ENCODE data around the gene HEATR3.

Gene HEATR3

DNA sequence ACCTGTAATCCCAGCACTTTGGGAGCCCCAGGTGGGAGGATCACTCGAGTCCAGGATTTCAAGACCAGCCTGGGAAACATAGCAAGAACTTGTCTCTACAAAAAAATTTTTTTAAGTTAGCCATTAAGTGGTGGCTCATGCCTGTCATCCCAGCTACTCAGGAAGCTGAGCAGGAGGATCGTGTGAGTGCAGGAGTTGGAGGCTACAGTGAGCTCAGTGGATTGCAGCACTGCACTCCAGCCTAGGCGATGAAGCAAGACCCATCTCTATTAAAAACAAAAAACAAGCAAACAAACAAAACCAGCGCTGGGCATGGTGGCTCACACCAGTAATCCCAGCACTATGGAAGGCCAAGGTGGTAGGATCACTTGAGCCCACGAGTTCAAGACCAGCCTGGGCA, 38.0 kb downstream of the HEATR3 start:
- CTCF ChIA-PET = no interaction called here

GRCh38 chr16:50114357-50115129, 48.8 kb downstream of the HEATR3 start:
- POLR2A ChIA-PET (ENCODE audit: low non-redundant PET) = no interaction called here
- CTCF ChIA-PET = interaction anchor here (0.5 kb wide), 1 partner anchor 505 kb away, joined by 4 read pairs; no protein-coding TSS in a partner anchor

More for the DNA sequence above, 38.0 kb downstream of the HEATR3 start:
- POLR2A ChIA-PET (ENCODE audit: low non-redundant PET) = no interaction called here
- no peak for DNase-seq (ENCODE audit: low spot score)
- TF ChIP-seq, protein P1, sequence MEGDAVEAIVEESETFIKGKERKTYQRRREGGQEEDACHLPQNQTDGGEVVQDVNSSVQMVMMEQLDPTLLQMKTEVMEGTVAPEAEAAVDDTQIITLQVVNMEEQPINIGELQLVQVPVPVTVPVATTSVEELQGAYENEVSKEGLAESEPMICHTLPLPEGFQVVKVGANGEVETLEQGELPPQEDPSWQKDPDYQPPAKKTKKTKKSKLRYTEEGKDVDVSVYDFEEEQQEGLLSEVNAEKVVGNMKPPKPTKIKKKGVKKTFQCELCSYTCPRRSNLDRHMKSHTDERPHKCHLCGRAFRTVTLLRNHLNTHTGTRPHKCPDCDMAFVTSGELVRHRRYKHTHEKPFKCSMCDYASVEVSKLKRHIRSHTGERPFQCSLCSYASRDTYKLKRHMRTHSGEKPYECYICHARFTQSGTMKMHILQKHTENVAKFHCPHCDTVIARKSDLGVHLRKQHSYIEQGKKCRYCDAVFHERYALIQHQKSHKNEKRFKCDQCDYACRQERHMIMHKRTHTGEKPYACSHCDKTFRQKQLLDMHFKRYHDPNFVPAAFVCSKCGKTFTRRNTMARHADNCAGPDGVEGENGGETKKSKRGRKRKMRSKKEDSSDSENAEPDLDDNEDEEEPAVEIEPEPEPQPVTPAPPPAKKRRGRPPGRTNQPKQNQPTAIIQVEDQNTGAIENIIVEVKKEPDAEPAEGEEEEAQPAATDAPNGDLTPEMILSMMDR (conservative IDR thresholded peaks at IDR 0.05; ENCODE audit: low read depth) = no peak
- H3K27ac ChIP-seq = 0 out of 2 replicates have a peak overlapping the region, but pooled peaks have one; percentile 6

GRCh38 chr16:50120711-50121110, 54.9 kb downstream of the HEATR3 start:
- ChIA-PET CTCF (no interaction called here), POLR2A (ENCODE audit: low non-redundant PET) (no interaction called here)
- H3K27ac ChIP-seq = no peak overlapping the region
- DNase-seq (ENCODE audit: low spot score) = no peak
- TF ChIP-seq, protein P1 (conservative IDR thresholded peaks at IDR 0.05; ENCODE audit: low read depth) = no peak

More at GRCh38 chr16:50114357-50115129, 48.8 kb downstream of the HEATR3 start:
- peak; percentile 15 for DNase-seq (ENCODE audit: low spot score)
- TF ChIP-seq, protein P1 (conservative IDR thresholded peaks at IDR 0.05; ENCODE audit: low read depth) = no peak
- H3K27ac ChIP-seq = no peak overlapping the region

DNA sequence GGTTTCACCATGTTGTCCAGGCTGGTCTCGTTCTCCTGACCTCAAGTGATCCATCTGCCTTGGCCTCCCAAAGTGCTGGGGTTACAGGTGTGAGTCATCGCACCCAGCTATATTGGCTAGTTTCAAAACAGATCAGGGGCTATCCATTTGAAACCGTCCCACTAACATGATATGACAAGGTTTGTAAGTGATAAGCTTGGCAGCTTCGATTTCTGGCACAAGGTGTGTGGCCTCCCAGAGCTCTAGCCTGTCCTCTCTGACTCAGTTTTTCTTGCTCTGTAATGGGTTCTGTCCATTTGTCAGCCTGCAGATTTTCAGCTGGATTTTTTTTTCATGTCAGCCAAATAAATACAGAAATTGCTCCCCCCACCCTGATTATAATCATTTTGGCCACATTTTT, 55.5 kb downstream of the HEATR3 start:
- H3K27ac ChIP-seq = no peak overlapping the region
- DNase-seq (ENCODE audit: low spot score) = no peak
- CTCF ChIA-PET = no interaction called here
- TF ChIP-seq, protein P1 (conservative IDR thresholded peaks at IDR 0.05; ENCODE audit: low read depth) = no peak
- POLR2A ChIA-PET (ENCODE audit: low non-redundant PET) = no interaction called here

- no peak overlapping the region for H3K27ac ChIP-seq
- ChIA-PET POLR2A (ENCODE audit: low non-redundant PET) (no interaction called here), CTCF (no interaction called here)
- TF ChIP-seq, protein P1 (conservative IDR thresholded peaks at IDR 0.05; ENCODE audit: low read depth) = no peak
- no peak for DNase-seq (ENCODE audit: low spot score)
Measured at GRCh38 chr16:50121721-50122445, 56.1 kb downstream of the HEATR3 start.

- TF ChIP-seq, protein P1 (conservative IDR thresholded peaks at IDR 0.05; ENCODE audit: low read depth) = no peak
- POLR2A ChIA-PET (ENCODE audit: low non-redundant PET) = no interaction called here
- DNase-seq (ENCODE audit: low spot score) = no peak
- CTCF ChIA-PET = interaction anchor here (0.5 kb wide), 1 partner anchor 21 kb away, joined by 3 read pairs; no protein-coding TSS in a partner anchor
- no peak overlapping the region for H3K27ac ChIP-seq
Measured at GRCh38 chr16:50123417-50123816, 57.6 kb downstream of the HEATR3 start.

All from RWPE1 (cell line).